ENCODE measurements around the gene PAH.

PAH gene

DNA sequence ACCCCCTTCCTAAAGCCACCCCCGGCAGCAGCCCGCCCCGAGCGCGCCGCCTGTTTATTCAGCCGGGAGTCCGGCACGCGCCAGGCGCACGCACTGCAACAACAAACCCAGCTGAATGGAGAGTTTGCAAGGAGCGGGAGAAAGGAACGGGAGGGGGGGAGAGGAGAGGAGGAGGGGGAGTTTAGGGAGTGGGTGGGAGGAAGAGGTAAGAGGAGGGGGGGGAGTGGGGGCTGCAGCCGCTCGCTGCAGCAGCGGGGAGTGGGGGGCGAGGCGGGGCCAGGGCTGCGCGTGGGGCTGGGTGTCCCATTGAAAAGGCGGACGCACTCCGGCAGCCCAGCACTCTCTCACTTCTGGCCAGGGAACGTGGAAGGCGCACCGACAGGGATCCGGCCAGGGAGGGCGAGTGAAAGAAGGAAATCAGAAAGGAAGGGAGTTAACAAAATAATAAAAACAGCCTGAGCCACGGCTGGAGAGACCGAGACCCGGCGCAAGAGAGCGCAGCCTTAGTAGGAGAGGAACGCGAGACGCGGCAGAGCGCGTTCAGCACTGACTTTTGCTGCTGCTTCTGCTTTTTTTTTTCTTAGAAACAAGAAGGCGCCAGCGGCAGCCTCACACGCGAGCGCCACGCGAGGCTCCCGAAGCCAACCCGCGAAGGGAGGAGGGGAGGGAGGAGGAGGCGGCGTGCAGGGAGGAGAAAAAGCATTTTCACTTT lies 40.5 kb upstream of the PAH start, which contains the start of gene ASCL1:
Gene ASCL1 (plus strand): TSS at position 336 of the 712 bp plus-strand sequence. CDS start 571 bp downstream, outside the sequence.
- TF ChIP-seq ELF4 (IDR thresholded peaks at IDR 0.05) = no peak
- no peak for TF ChIP-seq FOXK2 (IDR thresholded peaks at IDR 0.05)
- no peak for TF ChIP-seq NFRKB (IDR thresholded peaks at IDR 0.05)
- no peak for TF ChIP-seq SUZ12 (IDR thresholded peaks at IDR 0.05)
- TF ChIP-seq CTBP1 (IDR thresholded peaks at IDR 0.05; ENCODE audit: borderline replicate concordance) = no peak
- TF ChIP-seq FOXM1 (IDR thresholded peaks at IDR 0.05; ENCODE audit: borderline replicate concordance) = no peak
- TF ChIP-seq TARDBP (IDR thresholded peaks at IDR 0.05) = no peak
- no peak for TF ChIP-seq ZNF384 (IDR thresholded peaks at IDR 0.05)
- TF ChIP-seq SP1 (IDR thresholded peaks at IDR 0.05) = no peak
- ChIA-PET CTCF (no interaction called here), POLR2A (no interaction called here)
- no peak for DNase-seq (ENCODE audit: extremely low spot score)

GRCh38 chr12:102956738-102957327 lies 39.8 kb upstream of the PAH start:
- no peak for DNase-seq (ENCODE audit: extremely low spot score)
- POLR2A ChIA-PET = no interaction called here
- CTCF ChIA-PET = interaction anchor here (0.5 kb wide), 1 partner anchor 188 kb away, joined by 3 read pairs; no protein-coding TSS in a partner anchor
- no peak for TF ChIP-seq ZNF384 (IDR thresholded peaks at IDR 0.05)
- TF ChIP-seq FOXK2 (IDR thresholded peaks at IDR 0.05) = no peak
- TF ChIP-seq FOXA1 (IDR thresholded peaks at IDR 0.05) = no peak
- no peak for TF ChIP-seq ELF4 (IDR thresholded peaks at IDR 0.05)
- no peak for TF ChIP-seq SP1 (IDR thresholded peaks at IDR 0.05)
- no peak for TF ChIP-seq SUZ12 (IDR thresholded peaks at IDR 0.05)
- no peak for TF ChIP-seq TARDBP (IDR thresholded peaks at IDR 0.05)
- TF ChIP-seq ARNT (IDR thresholded peaks at IDR 0.05) = no peak
- TF ChIP-seq L3MBTL2 (conservative IDR thresholded peaks at IDR 0.05) = no peak
- TF ChIP-seq PKNOX1 (IDR thresholded peaks at IDR 0.05) = no peak
- TF ChIP-seq HDGF (IDR thresholded peaks at IDR 0.05; ENCODE audit: borderline replicate concordance) = no peak
- no peak for TF ChIP-seq BHLHE40 (IDR thresholded peaks at IDR 0.05; ENCODE audit: borderline replicate concordance)

DNA sequence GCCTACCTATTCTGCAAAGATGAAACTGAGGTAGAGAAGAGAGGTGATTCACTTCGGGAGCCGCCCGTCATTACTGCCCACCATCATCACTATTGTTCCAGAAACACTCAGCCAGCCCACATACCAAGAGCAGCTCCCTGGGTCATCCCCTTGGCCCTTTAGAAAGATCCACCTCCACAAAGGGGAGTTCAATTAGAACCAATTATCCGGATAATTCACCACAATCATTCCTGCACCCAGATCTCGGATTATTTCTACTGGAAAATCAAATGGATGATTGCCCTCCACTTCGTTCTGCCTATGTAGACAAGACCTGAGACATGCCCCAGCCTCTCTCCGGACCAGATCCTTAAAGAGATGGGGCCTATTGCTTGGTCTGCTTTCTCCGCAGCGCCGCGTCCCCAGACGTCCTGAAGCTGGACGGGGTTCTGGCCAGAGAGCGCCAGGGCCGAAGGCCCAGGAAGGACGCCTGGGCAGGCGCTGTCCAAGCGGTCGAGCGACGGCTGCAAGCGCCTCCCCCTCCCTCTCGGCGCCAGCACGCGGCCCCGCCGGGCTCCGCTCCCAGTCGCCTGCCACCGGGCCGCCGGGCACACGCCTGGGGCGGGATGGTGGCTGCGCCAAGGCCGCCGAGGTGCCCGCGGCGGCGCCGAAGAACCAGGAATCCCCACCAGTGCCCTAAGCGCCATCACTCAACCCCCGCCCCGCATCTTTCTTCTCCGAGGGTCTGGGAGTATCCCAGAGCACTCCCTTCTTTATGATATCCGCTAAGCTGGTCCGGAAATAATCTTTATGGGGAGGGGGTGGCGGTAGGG lies 39.1 kb upstream of the PAH start:
- POLR2A ChIA-PET = no interaction called here
- CTCF ChIA-PET = no interaction called here
- TF ChIP-seq HDGF (IDR thresholded peaks at IDR 0.05; ENCODE audit: borderline replicate concordance) (no peak), FOXK2 (IDR thresholded peaks at IDR 0.05) (no peak), TARDBP (IDR thresholded peaks at IDR 0.05) (no peak), ELF4 (IDR thresholded peaks at IDR 0.05) (no peak), NFRKB (IDR thresholded peaks at IDR 0.05) (no peak), PKNOX1 (IDR thresholded peaks at IDR 0.05) (no peak), ARNT (IDR thresholded peaks at IDR 0.05) (no peak), LEF1 (IDR thresholded peaks at IDR 0.05; ENCODE audit: borderline replicate concordance) (no peak), BHLHE40 (IDR thresholded peaks at IDR 0.05; ENCODE audit: borderline replicate concordance) (no peak), L3MBTL2 (conservative IDR thresholded peaks at IDR 0.05) (no peak), FOXA1 (IDR thresholded peaks at IDR 0.05) (no peak), ZNF384 (IDR thresholded peaks at IDR 0.05) (no peak), SP1 (IDR thresholded peaks at IDR 0.05) (no peak), FOXM1 (IDR thresholded peaks at IDR 0.05; ENCODE audit: borderline replicate concordance) (no peak), CTBP1 (IDR thresholded peaks at IDR 0.05; ENCODE audit: borderline replicate concordance) (no peak), SUZ12 (IDR thresholded peaks at IDR 0.05) (no peak)
- no peak for DNase-seq (ENCODE audit: extremely low spot score)

GRCh38 chr12:102954134-102954533 lies 37.1 kb upstream of the PAH start:
- no peak for DNase-seq (ENCODE audit: extremely low spot score)
- CTCF ChIA-PET = no interaction called here
- POLR2A ChIA-PET = no interaction called here
- TF ChIP-seq HDGF (IDR thresholded peaks at IDR 0.05; ENCODE audit: borderline replicate concordance) (no peak), FOXA1 (IDR thresholded peaks at IDR 0.05) (no peak), LEF1 (IDR thresholded peaks at IDR 0.05; ENCODE audit: borderline replicate concordance) (no peak), CTBP1 (IDR thresholded peaks at IDR 0.05; ENCODE audit: borderline replicate concordance) (no peak), SUZ12 (IDR thresholded peaks at IDR 0.05) (no peak), SP1 (IDR thresholded peaks at IDR 0.05) (no peak), L3MBTL2 (conservative IDR thresholded peaks at IDR 0.05) (no peak), ZNF384 (IDR thresholded peaks at IDR 0.05) (no peak), PKNOX1 (IDR thresholded peaks at IDR 0.05) (no peak), ELF4 (IDR thresholded peaks at IDR 0.05) (no peak)

- ChIA-PET POLR2A (no interaction called here), CTCF (no interaction called here)
- DNase-seq (ENCODE audit: extremely low spot score) = no peak
- no peak for TF ChIP-seq L3MBTL2 (conservative IDR thresholded peaks at IDR 0.05)
- TF ChIP-seq SUZ12 (IDR thresholded peaks at IDR 0.05) = no peak
- no peak for TF ChIP-seq FOXK2 (IDR thresholded peaks at IDR 0.05)
- no peak for TF ChIP-seq FOXA1 (IDR thresholded peaks at IDR 0.05)
- no peak for TF ChIP-seq LEF1 (IDR thresholded peaks at IDR 0.05; ENCODE audit: borderline replicate concordance)
- no peak for TF ChIP-seq HDGF (IDR thresholded peaks at IDR 0.05; ENCODE audit: borderline replicate concordance)
- no peak for TF ChIP-seq ZNF384 (IDR thresholded peaks at IDR 0.05)
- TF ChIP-seq TARDBP (IDR thresholded peaks at IDR 0.05) = no peak
- TF ChIP-seq SP1 (IDR thresholded peaks at IDR 0.05) = no peak
- no peak for TF ChIP-seq NFRKB (IDR thresholded peaks at IDR 0.05)
- TF ChIP-seq ARNT (IDR thresholded peaks at IDR 0.05) = no peak
- TF ChIP-seq FOXM1 (IDR thresholded peaks at IDR 0.05; ENCODE audit: borderline replicate concordance) = no peak
- no peak for TF ChIP-seq PKNOX1 (IDR thresholded peaks at IDR 0.05)
Observed at GRCh38 chr12:102953221-102953620, 36.2 kb upstream of the PAH start.

Data from HEK293T (cell line).